Adrenal gland (tissue), 12 donors: ENCODE results near the gene PTGES2. TPM values are rescaled to one million over a fixed set of nuclear protein-coding genes. Genes with fewer than 3 reads are reported as not detected.

Source experiments
- DNase-seq, 7 donors: peaks; one replicate each; pipeline ENCODE4 v3.0.0-alpha.2; 2019 to 2020
- H3K27ac ChIP-seq, 5 donors: fragments of 200-600 bp; sonication (generic) in 4 of 5; 1 replicate in 3 of 5; 2 replicates in 2 of 5; pipeline versions ENCODE4 v1.5.1 to v1.8.0; 2016 to 2020; ENCODE audit warnings: mild to moderate bottlenecking in 1 of 5
- H3K27me3 ChIP-seq: fragments of 200-600 bp; 2 replicates; pipeline ENCODE4 v1.8.0; 2021
- H3K36me3 ChIP-seq, 2 donors: fragments of 200-600 bp; replicated peaks in 1 of 2; 1 replicate in 1 of 2; 2 replicates in 1 of 2; pipeline versions ENCODE4 v1.5.1 to v1.8.0; 2018 to 2022
- H3K4me1 ChIP-seq, 2 donors: fragments of 200-600 bp; replicated peaks in 1 of 2; 1 replicate in 1 of 2; 2 replicates in 1 of 2; pipeline versions ENCODE4 v1.5.1 to v1.8.0; 2018 to 2021
- H3K4me3 ChIP-seq, 4 donors: fragments of 200-600 bp; sonication (generic) in 3 of 4; one replicate each; pipeline ENCODE4 v1.5.1; 2016 to 2018
- H3K9me3 ChIP-seq, 3 donors: fragments of 200-600 bp; sonication (generic) in 1 of 3; replicated peaks in 1 of 3; 1 replicate in 2 of 3; 2 replicates in 1 of 3; pipeline versions ENCODE4 v1.5.1 to v1.8.0; 2016 to 2021
- CTCF ChIP-seq, 6 experiments: fragments of 450-650 bp in 4 of 6; fragments of 200-600 bp in 2 of 6; sonication (generic) in 1 of 6; IDR thresholded peaks; 1 replicate in 5 of 6; 2 replicates in 1 of 6; pipeline versions ENCODE4 v1.5.1 to v1.8.0; 2016 to 2021; ENCODE audit warnings: antibody characterized with exemption in 6 of 6, mild to moderate bottlenecking in 2 of 6, moderate library complexity in 1 of 6
- POLR2A ChIP-seq, 2 donors: fragments of 450-650 bp; IDR thresholded peaks; one replicate each; pipeline ENCODE4 v1.6.1; 2017; ENCODE audit warnings: antibody characterized with exemption in 2 of 2, mild to moderate bottlenecking in 2 of 2, moderate library complexity in 1 of 2
- WGBS, 4 donors: extraction: QIAGEN DNeasy Blood & Tissue Kit in 2 of 4; methylation state at CpG; one replicate each; pipeline versions ENCODE4 v1.1.5 to v1.1.7; 2013 to 2017; 5-methylcytosine and 5-hydroxymethylcytosine counted together
- intact Hi-C, 2 donors: fragments of 100-400 bp; cut with DNase I; formaldehyde crosslinking; loops; one replicate each; pipeline versions ENCODE4 v1.14.1 to v1.15.0; 2022 to 2023
- polyA plus RNA-seq, 3 donors: library from polyadenylated mRNA; stranded (reverse); fragments of 200-250 nt in 2 of 3; fragments of 350-450 nt in 1 of 3; fragmentation: Illumina TruSeq in 1 of 3; extraction: RNeasy Lipid Tissue Mini Kit (QIAGEN cat#74804) in 1 of 3; gene quantifications; one replicate each; pipeline ENCODE4 v1.2.3, GENCODE V29; 2013 to 2014
- total RNA-seq, 9 donors: library from RNA; depleted of rRNA in 4 of 9; stranded (reverse); fragments of >200 nt in 4 of 9; fragments of 120-200 nt in 1 of 9; fragmentation: NEBNext Ultra II Directional in 1 of 9; extraction: Animal tissue kit (Norgen Biotek cat#: 25700) in 1 of 9; gene quantifications; one replicate each; pipeline versions ENCODE4 v1.1.0 to v1.2.4, GENCODE V29; 2013 to 2023
- donor health status: healthy with polysubstance abuse.
- donor health status: Bipolar disorder and iron deficiency.
- donor health status: DM: yes; HTN: yes; CAD: no.
- donor health status: DM: no; HTN: no; CAD: no.
- donor health status: DM: no; HTN: no; CAD: no.
- donor health status: DM: yes; HTN: yes; CAD: no.

PTGES2 gene
- total and polyA plus RNA-seq, 12 donors: 64.8 to 147 (median 98.4) TPM

- H3K4me1 ChIP-seq: peaks cover under 1 to 4% of the 10 kb centered on the region in 2 donors
- H3K36me3 ChIP-seq: peaks cover 0 to 50% of the 10 kb centered on the region in 2 donors
- H3K9me3 ChIP-seq: no peaks in the 10 kb centered on the region
- peak in 5 of 7 donors; percentile 8 to 55 (median 23) for DNase-seq
- H3K27ac ChIP-seq: no peak overlapping the region
- no peak overlapping the region for H3K4me3 ChIP-seq
- no peak for TF ChIP-seq CTCF (IDR thresholded peaks at IDR 0.05)
- TF ChIP-seq POLR2A (IDR thresholded peaks at IDR 0.05): no peak
- 79 to 87% (median 83%) methylated on average over 14 to 20 of the region's 20 CpGs for WGBS, 4 donors
- intact Hi-C loops: loop anchor here in 1 of 2 donors (5.0 kb wide), 1 partner anchor 178 kb away; no protein-coding TSS in a partner anchor
- H3K27me3 ChIP-seq: no peaks in the 10 kb centered on the region
Measured at GRCh38 chr9:128120061-128120740, 7.3 kb downstream of the PTGES2 start.

DNA sequence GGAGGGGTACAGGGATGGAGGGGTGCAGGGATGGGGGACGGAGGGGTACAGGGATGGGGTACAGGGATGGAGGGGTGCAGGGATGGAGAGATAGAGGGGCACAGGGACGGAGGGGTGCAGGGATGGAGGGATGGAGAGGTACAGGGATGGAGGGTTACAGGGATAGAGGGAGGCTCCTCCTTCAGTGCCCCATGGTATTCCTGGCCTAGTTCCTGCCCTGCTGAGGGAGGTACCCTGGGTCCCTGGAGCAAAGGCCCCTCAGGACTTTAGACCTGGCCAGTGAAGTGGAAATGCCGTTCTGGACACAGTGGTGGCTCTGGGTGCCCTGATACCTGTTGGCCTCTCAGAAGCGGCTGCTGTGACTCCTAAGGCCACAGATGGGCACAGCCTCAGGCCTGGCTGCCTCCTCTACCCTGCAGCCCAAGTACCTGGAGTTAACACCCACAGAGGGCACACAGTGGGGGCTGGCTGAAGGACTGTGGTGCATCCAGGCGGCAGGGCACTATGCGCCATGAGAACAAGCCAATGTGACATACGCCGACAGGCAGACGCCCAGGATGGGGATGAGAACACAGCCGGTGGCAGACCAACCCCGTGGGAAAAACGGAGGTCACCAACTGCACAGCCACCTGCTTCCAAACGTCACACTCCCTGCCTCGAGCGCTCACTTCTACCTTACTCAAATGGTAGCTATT lies 8.4 kb downstream of the PTGES2 start:
- intact Hi-C loops: no loop called here
- H3K27me3 ChIP-seq: no peaks in the 10 kb centered on the region
- TF ChIP-seq POLR2A (IDR thresholded peaks at IDR 0.05): no peak
- no peak for TF ChIP-seq CTCF (IDR thresholded peaks at IDR 0.05)
- WGBS, 4 donors: 65 to 72% (median 69%) methylated on average over 10 to 15 of the region's 15 CpGs
- peak in 5 of 7 donors; percentile 11 to 54 (median 17) for DNase-seq
- no peaks in the 10 kb centered on the region for H3K9me3 ChIP-seq
- H3K4me1 ChIP-seq: no peaks in the 10 kb centered on the region
- no peak overlapping the region for H3K4me3 ChIP-seq
- H3K27ac ChIP-seq: no peak overlapping the region
- H3K36me3 ChIP-seq: peaks cover 0 to 39% of the 10 kb centered on the region in 2 donors

DNA sequence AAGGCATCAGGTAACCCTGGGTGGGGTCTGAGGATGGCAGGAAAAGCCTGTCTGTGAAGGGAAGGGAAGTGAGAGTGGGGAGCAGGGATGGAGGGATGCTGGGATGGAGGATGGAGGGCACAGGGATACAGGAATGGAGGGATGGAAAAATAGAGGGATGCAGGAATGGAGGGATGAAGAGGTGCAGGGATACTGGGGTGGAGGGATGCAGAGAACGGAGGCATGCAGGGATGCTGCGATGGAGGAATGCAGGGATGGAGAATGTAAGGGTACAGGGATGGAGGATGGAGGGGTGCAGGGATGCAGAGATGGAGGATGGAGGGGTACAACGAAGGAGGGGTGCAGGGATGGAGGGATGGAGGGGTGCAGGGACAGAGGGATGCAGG lies 9.1 kb downstream of the PTGES2 start:
- H3K27me3 ChIP-seq: no peaks in the 10 kb centered on the region
- intact Hi-C loops: no loop called here
- no peak for TF ChIP-seq POLR2A (IDR thresholded peaks at IDR 0.05)
- TF ChIP-seq CTCF (IDR thresholded peaks at IDR 0.05): no peak
- WGBS, 4 donors: 36 to 46% (median 40%) methylated on average over 3 of the region's 3 CpGs
- no peaks in the 10 kb centered on the region for H3K4me1 ChIP-seq
- DNase-seq: peak in 4 of 7 donors; percentile 5 to 44 (median 8)
- no peaks in the 10 kb centered on the region for H3K9me3 ChIP-seq
- H3K4me3 ChIP-seq: no peak overlapping the region
- peaks cover 0 to 32% of the 10 kb centered on the region in 2 donors for H3K36me3 ChIP-seq
- no peak overlapping the region for H3K27ac ChIP-seq

DNA sequence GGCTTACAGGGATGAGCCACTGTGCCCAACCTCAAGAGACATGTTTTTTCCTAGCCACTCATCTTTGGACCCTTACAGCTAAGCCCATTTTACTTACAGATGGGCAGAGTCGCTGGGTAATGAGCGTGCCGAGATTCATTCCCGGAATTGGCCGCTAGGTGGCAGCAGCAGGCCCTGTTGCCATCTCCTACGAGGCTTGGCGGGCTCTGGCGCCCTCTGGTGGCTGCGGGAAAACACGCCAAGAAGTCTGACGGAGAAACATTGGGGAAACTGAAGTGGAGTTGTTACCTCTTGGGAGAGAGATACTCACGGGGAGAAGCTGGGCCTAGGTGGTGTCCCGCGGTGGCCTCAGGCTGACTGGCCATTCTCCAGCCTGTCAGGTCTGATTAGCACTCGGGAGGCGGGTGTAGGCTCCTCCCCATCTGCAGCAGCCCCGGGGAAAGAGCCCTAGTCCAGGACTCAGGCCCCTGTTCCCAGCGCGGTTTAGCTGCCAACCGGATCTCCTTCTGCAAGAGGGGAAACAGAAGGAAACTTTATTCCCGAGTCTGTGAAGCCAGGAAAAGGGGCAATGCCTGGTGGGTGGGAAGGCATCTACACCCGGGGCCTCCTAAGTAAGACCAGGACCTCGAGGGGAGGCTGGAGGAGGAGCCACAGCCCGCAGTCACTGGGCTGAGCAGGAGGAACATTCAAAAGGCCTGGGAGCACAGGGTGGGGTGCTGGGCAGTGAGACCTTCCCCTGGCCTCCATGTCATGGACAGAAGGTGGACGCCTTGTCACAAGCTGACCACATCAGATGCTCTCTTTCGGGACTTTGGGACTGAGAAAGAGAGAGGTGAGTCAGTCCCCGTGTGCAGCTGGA lies 9.7 kb downstream of the PTGES2 start:
- peak; percentile 100 for TF ChIP-seq CTCF (IDR thresholded peaks at IDR 0.05)
- no peak for TF ChIP-seq POLR2A (IDR thresholded peaks at IDR 0.05)
- Histone ChIP-seq H3K4me3 (no peak overlapping the region), H3K27me3 (no peaks in the 10 kb centered on the region), H3K36me3 (peaks cover 0 to 26% of the 10 kb centered on the region in 2 donors), H3K9me3 (no peaks in the 10 kb centered on the region), H3K4me1 (no peaks in the 10 kb centered on the region), H3K27ac (no peak overlapping the region)
- intact Hi-C loops: loop anchor here in 1 of 2 donors (2.0 kb wide), 1 partner anchor 173 kb away; no protein-coding TSS in a partner anchor
- 9 to 14% (median 11%) methylated on average over 17 to 27 of the region's 27 CpGs for WGBS, 4 donors
- DNase-seq: peak; percentile 90 to 97 (median 95)
